ENCODE data around the gene VPS9D1. TPM values are rescaled to one million over a fixed set of nuclear protein-coding genes. Genes with fewer than 3 reads are reported as not detected.

The VPS9D1 gene
- polyA plus RNA-seq (2011; rRNA removed) (2.1 and 2.7 TPM in 2 replicates), polyA plus RNA-seq (2017; fragmentation: RNase III; extraction: RNeasy Plus Mini Kit Qiagen cat#74134 plus additional on column Dnase treatment) (3.0 to 5.8 TPM (median 5.4 TPM) in 3 replicates), polyA minus RNA-seq (2011; rRNA and poly(A)+ RNA removed) (1.5 and 2.4 TPM in 2 replicates)
- polyA plus RNA-seq (2012; cell fraction: cytosol; rRNA removed): 3.1 and 4.3 TPM in 2 replicates
- 18.7 and 21.0 TPM in 2 replicates for polyA plus RNA-seq (2012; cell fraction: nucleus; rRNA removed)

- TF ChIP-seq POLR2A (IDR thresholded peaks at IDR 0.05; ENCODE audit: low read length): peak; percentile 58
- TF ChIP-seq CTCF (IDR thresholded peaks at IDR 0.05): no peak
- peak; percentile 66; the same call in 2 of the 3 replicates for TF ChIP-seq BCL3 (IDR thresholded peaks at IDR 0.05)
- no peak for TF ChIP-seq HMGXB4 (CRISPR knock-in tag; IDR thresholded peaks at IDR 0.05; ENCODE audit: borderline replicate concordance)
- peak; percentile 6; the same call in 1 of the 2 replicates for TF ChIP-seq PHF8 (IDR thresholded peaks at IDR 0.05; ENCODE audit: borderline replicate concordance, low read depth)
- TF ChIP-seq ATOH8 (CRISPR knock-in tag; IDR thresholded peaks at IDR 0.05; ENCODE audit: low read depth): 0 out of 2 replicates have a peak, but pooled peaks have one; percentile 49
- TF ChIP-seq MYC (IDR thresholded peaks at IDR 0.05; ENCODE audit: borderline replicate concordance, low read length): peak; percentile 78; the same call in 1 of the 2 replicates
- 0 out of 2 replicates have a peak, but pooled peaks have one; percentile 46 for TF ChIP-seq REST (IDR thresholded peaks at IDR 0.05)
- peak; percentile 76; the same call in 1 of the 2 replicates for TF ChIP-seq TFCP2L1 (CRISPR knock-in tag; IDR thresholded peaks at IDR 0.05)
- peak; percentile 73 to 97; a peak in 4 of 5 replicates for TF ChIP-seq JUN (IDR thresholded peaks at IDR 0.05)
- peak; percentile 78; the same call in 1 of the 2 replicates for TF ChIP-seq TP53 (CRISPR knock-in tag; IDR thresholded peaks at IDR 0.05)
- 0 out of 2 replicates have a peak, but pooled peaks have one; percentile 52 for TF ChIP-seq E2F6 (IDR thresholded peaks at IDR 0.05; ENCODE audit: borderline replicate concordance, low read depth)
- TF ChIP-seq KDM5A (IDR thresholded peaks at IDR 0.05): peak; percentile 55; the same call in 1 of the 2 replicates
- TF ChIP-seq PBX3 (IDR thresholded peaks at IDR 0.05): peak; percentile 86
- TF ChIP-seq MAX (IDR thresholded peaks at IDR 0.05): peak; percentile 90
- TF ChIP-seq MAZ (IDR thresholded peaks at IDR 0.05; ENCODE audit: borderline replicate concordance, low read depth, low read length): peak; percentile 90
- TF ChIP-seq SMC3 (IDR thresholded peaks at IDR 0.05): no peak
- no peak for TF ChIP-seq RAD21 (conservative IDR thresholded peaks at IDR 0.05 in 1 of 2, IDR thresholded peaks at IDR 0.05 in 1 of 2)
- TF ChIP-seq RFX5 (IDR thresholded peaks at IDR 0.05): no peak
- CTCF ChIA-PET: interaction anchor here (6.8 kb wide), 1 partner anchor 15 kb away, joined by 77 read pairs; no protein-coding TSS in a partner anchor
Measured at GRCh38 chr16:89720813-89721545, at the start of gene VPS9D1, which contains the start of gene ZNF276. Gene VPS9D1, minus strand, starts transcription at chr16:89720898. Its CDS starts 37 bp downstream, at chr16:89720861. Gene ZNF276, plus strand, starts transcription at chr16:89721537. Its CDS starts 104 bp downstream, at chr16:89721641.

More at GRCh38 chr16:89720813-89721545, at the start of gene VPS9D1, which contains the start of gene ZNF276:
- Histone ChIP-seq H3K4me2 (peak within 1 kb of the TSS; percentile 98), H3K4me1 (peaks cover 32% of the 10 kb centered on the region), H3K9me3 (no peaks in the 10 kb centered on the region), H3K4me3 (peak within 1 kb of the TSS; percentile 94), H3K27ac (peak within 1 kb of the TSS; percentile 96 to 99)
- ATAC-seq (peak; percentile 70 to 74), FAIRE-seq (no peak), DNase-seq (ENCODE audit: low read depth in 1 of 2, low spot score in 1 of 2) (peak; percentile 66 to 85)
- POLR2A ChIA-PET: interaction anchor here (1.7 to 1.9 kb wide), 2 partner anchors 14 to 202 kb away, joined by 5 to 14 read pairs; partner anchors contain the start of gene TUBB3
- under 1% methylated on average over 21 of the region's 103 CpGs for WGBS (ENCODE audit: missing lambda C conversion rate)

Measured in A549 (cell line).